GM12878 (cell line): ENCODE results near the gene ATF6. TPM values are rescaled to one million over a fixed set of nuclear protein-coding genes. Genes with fewer than 3 reads are reported as not detected.

ENCODE experiments used
- ATAC-seq: fragments of 200-7000 bp; cut with Tn5 transposase; 3 replicates; pipeline ENCODE4 v1.9.1; 2020; ENCODE audit warnings: mild to moderate bottlenecking, moderate library complexity
- BruUV-seq: library from RNA; stranded (reverse); fragments of 400-500 nt; replicated peaks from 2 replicates; lab custom pipeline; 2021; lab: Mats Ljungman, UMichigan
- CTCF ChIA-PET: fragments of 300-600 bp; sonication (Branson Sonifier 250); formaldehyde crosslinking; extraction: SDS; loops from one replicate; lab custom pipeline; 2021; ENCODE audit warnings: inconsistent platforms; lab: Yijun Ruan, JAX
- POLR2A ChIA-PET: fragments of 350-600 bp; formaldehyde crosslinking; extraction: SDS; loops from one replicate; lab custom pipeline; 2021; ENCODE audit warnings: inconsistent platforms; lab: Charles Lee
- RAD21 ChIA-PET: fragments of 300-600 bp; sonication (Branson Sonifier 250); formaldehyde crosslinking; loops from one replicate; lab custom pipeline; 2023; ENCODE audit warnings: antibody characterized with exemption; ENCODE audit not compliant: unreplicated experiment; lab: Charles Lee
- SMC1A ChIA-PET: fragments of 300-600 bp; sonication (Branson Sonifier 250); formaldehyde crosslinking; loops from one replicate; lab custom pipeline; 2023; ENCODE audit not compliant: unreplicated experiment, uncharacterized antibody; lab: Charles Lee
- DNase-seq: peaks from one replicate; pipeline ENCODE4 v3.0.0-alpha.2; 2011; ENCODE audit warnings: low read depth, low spot score
- FAIRE-seq: peaks from 3 replicates; lab custom pipeline; 2011; peaks lifted over from hg19 to GRCh38; lab: Jason Lieb, UNC
- H2AFZ ChIP-seq: 2 replicates; pipeline ENCODE4 v1.6.0; 2011; ENCODE audit warnings: low read depth, low read length, control low read depth; ENCODE audit not compliant: control insufficient read depth
- H3K27ac ChIP-seq: 2 replicates; pipeline ENCODE4 v1.5.1; 2011; ENCODE audit warnings: control low read depth; ENCODE audit not compliant: control insufficient read depth, insufficient read depth
- H3K27me3 ChIP-seq, 2 experiments: replicated peaks in 1 of 2; 2 replicates each; pipeline versions ENCODE4 v1.6.0 to v1.6.1; 2011; ENCODE audit warnings: low read length in 1 of 2; ENCODE audit not compliant: control insufficient read depth in 2 of 2, insufficient read depth in 2 of 2
- H3K36me3 ChIP-seq, 2 experiments: 2 replicates each; pipeline ENCODE4 v1.5.1; 2011; ENCODE audit warnings: low read length in 1 of 2; ENCODE audit not compliant: control insufficient read depth in 2 of 2, insufficient read depth in 2 of 2
- H3K4me1 ChIP-seq: 2 replicates; pipeline ENCODE4 v1.6.1; 2011; ENCODE audit warnings: mild to moderate bottlenecking, low read length, moderate library complexity, mixed read lengths; ENCODE audit not compliant: control insufficient read depth, insufficient read depth
- H3K4me2 ChIP-seq: 2 replicates; pipeline ENCODE4 v1.6.0; 2011; ENCODE audit warnings: control low read depth; ENCODE audit not compliant: control insufficient read depth, insufficient read depth
- H3K4me3 ChIP-seq: fragments of 200-600 bp; sonication (generic); 2 replicates; pipeline ENCODE4 v1.5.1; 2016
- H3K79me2 ChIP-seq: 2 replicates; pipeline ENCODE4 v1.6.0; 2011; ENCODE audit warnings: low read length; ENCODE audit not compliant: control insufficient read depth, insufficient read depth
- H3K9ac ChIP-seq: 2 replicates; pipeline ENCODE4 v1.8.0; 2011; ENCODE audit warnings: low read length, control low read depth, mixed read lengths; ENCODE audit not compliant: control insufficient read depth, insufficient read depth
- H3K9me3 ChIP-seq: replicated peaks from 3 replicates; pipeline ENCODE4 v1.5.1; 2011; ENCODE audit warnings: mild to moderate bottlenecking, low read length; ENCODE audit not compliant: control insufficient read depth, insufficient read depth
- H4K20me1 ChIP-seq: 2 replicates; pipeline ENCODE4 v1.6.0; 2011; ENCODE audit not compliant: control insufficient read depth, insufficient read depth
- ETV6 ChIP-seq, 2 experiments: fragments of 450-650 bp in 1 of 2; IDR thresholded peaks in 1 of 2; conservative IDR thresholded peaks in 1 of 2; 2 replicates each; pipeline ENCODE4 v1.6.1; 2014; ENCODE audit warnings: antibody characterized with exemption in 1 of 2, borderline replicate concordance in 1 of 2, low read depth in 1 of 2, mild to moderate bottlenecking in 1 of 2, moderate library complexity in 1 of 2
- FOXM1 ChIP-seq: IDR thresholded peaks from 2 replicates; pipeline ENCODE4 v1.6.1; 2012; ENCODE audit warnings: low read depth, mild to moderate bottlenecking, inconsistent platforms, low read length, moderate library complexity
- MTA3 ChIP-seq: IDR thresholded peaks from 2 replicates; pipeline ENCODE4 v1.6.1; 2012; ENCODE audit warnings: low read length, inconsistent platforms, borderline replicate concordance
- NFXL1 ChIP-seq: fragments of 450-650 bp; IDR thresholded peaks from 2 replicates; pipeline ENCODE4 v1.6.1; 2017; ENCODE audit warnings: antibody characterized with exemption, mild to moderate bottlenecking, borderline replicate concordance
- NR2C1 ChIP-seq: fragments of 450-650 bp; IDR thresholded peaks from 2 replicates; pipeline ENCODE4 v1.6.1; 2017; ENCODE audit warnings: antibody characterized with exemption, mild to moderate bottlenecking, moderate library complexity
- NR2F1 ChIP-seq: fragments of 450-650 bp; conservative IDR thresholded peaks from 2 replicates; pipeline ENCODE4 v1.6.1; 2017; ENCODE audit warnings: mild to moderate bottlenecking
- POLR2AphosphoS5 ChIP-seq: IDR thresholded peaks from 2 replicates; pipeline ENCODE4 v1.6.1; 2011; ENCODE audit warnings: mild to moderate bottlenecking, low read length, inconsistent platforms
- SMARCA5 ChIP-seq: fragments of 450-650 bp; IDR thresholded peaks from 2 replicates; pipeline ENCODE4 v1.6.1; 2017; ENCODE audit warnings: mild to moderate bottlenecking
- SMC3 ChIP-seq: IDR thresholded peaks from 2 replicates; pipeline ENCODE4 v1.6.1; 2011; ENCODE audit warnings: low read length, improper control_type of control experiment, borderline replicate concordance
- STAT3 ChIP-seq: IDR thresholded peaks from 2 replicates; pipeline ENCODE4 v1.6.1; 2011; ENCODE audit warnings: low read depth, low read length, improper control_type of control experiment
- WGBS: methylation state at CpG from one replicate; pipeline ENCODE4 v1.1.6; 2016; ENCODE audit warnings: low lambda C conversion rate; ENCODE audit not compliant: insufficient replicate concordance, insufficient coverage; ENCODE audit errors: missing lambda C conversion rate; 5-methylcytosine and 5-hydroxymethylcytosine counted together
- in situ Hi-C: fragments of 300-500 bp; cut with MboI; formaldehyde crosslinking; loops from 9 replicates; pipeline ENCODE4 v1.14.3; 2018; ENCODE audit warnings: mixed read lengths
- intact Hi-C: fragments of 100-400 bp; cut with micrococcal nuclease; formaldehyde crosslinking; loops from one replicate; pipeline ENCODE4 v1.14.2; 2022; ENCODE audit not compliant: unreplicated experiment
- polyA plus RNA-seq, 11 experiments: library from polyadenylated mRNA; depleted of rRNA in 4 of 11; unstranded in 6 of 11; stranded (reverse) in 5 of 11; fragments of >200 nt; fragmentation: Nextera tagmentation in 4 of 11; fragmentation: Illumina TruSeq in 1 of 11; extraction: Ambion mirVana in 4 of 11; extraction: Trizol in 1 of 11; gene quantifications; 1 replicate in 1 of 11; 2 replicates in 10 of 11; pipeline versions ENCODE4 v1.2.1 to v1.2.3, GENCODE V29; 2011 to 2016; ENCODE audit warnings: inconsistent platforms in 2 of 11, missing spikeins in 2 of 11, low read depth in 1 of 11
- total RNA-seq, 4 experiments: library from RNA; depleted of rRNA in 3 of 4; stranded (reverse); fragments of >200 nt in 3 of 4; fragmentation: Illumina TruSeq in 1 of 4; extraction: Trizol in 1 of 4; gene quantifications; 2 replicates each; pipeline versions ENCODE4 v1.2.1 to v1.2.3, GENCODE V29; 2013 to 2021
- TF ChIP-seq, protein P1 (sequence below): IDR thresholded peaks from 2 replicates; pipeline ENCODE4 v1.6.1; 2012; ENCODE audit warnings: low read depth, low read length, improper control_type of control experiment

The ATF6 gene
- total and polyA plus RNA-seq, 10 of the 15 experiments (the other 5 are each of a cell fraction or from before 2014, with no cell fraction given): 7.8 to 24.3 (median 14.7) TPM

DNA sequence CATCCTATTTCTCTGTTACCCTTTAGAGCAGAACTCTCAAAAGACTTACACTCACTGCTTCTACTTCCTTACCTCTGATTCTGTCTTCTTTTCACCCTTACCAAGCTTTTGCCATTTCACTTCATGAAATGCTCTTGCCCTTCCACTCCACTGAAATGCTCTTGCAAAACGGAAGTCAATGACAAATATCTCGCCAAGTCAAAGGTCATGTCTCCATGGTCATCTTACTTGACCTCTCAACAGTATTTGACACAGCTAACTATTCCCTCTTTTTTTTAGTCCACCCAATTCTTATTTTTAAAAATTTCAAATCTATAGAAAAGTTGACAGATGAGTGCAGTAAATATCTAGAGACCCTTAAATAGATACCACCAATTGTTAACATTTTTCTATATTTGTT lies 149.9 kb downstream of the ATF6 start:
- intact Hi-C loops (loop anchor here (5.0 kb wide), 1 partner anchor 46 kb away; no protein-coding TSS in a partner anchor), in situ Hi-C loops (no loop called here)
- ChIA-PET SMC1A (interaction anchor here (1.1 to 1.5 kb wide), 4 partner anchors 14 to 47 kb away, joined by 3 to 5 read pairs (median 4); no protein-coding TSS in a partner anchor), POLR2A (no interaction called here), CTCF (interaction anchor here (1.0 to 2.4 kb wide), 6 partner anchors 9 to 123 kb away, joined by 3 to 9 read pairs (median 5); no protein-coding TSS in a partner anchor), RAD21 (interaction anchor here (1.5 kb wide), 1 partner anchor 121 kb away, joined by 8 read pairs; no protein-coding TSS in a partner anchor)
- 50% methylated on average over 2 of the region's 2 CpGs for WGBS
- H4K20me1 ChIP-seq: no peaks in the 10 kb centered on the region
- TF ChIP-seq MTA3 (no peak), NFXL1 (no peak), ETV6 (conservative IDR thresholded peaks at IDR 0.05 in 1 of 2, IDR thresholded peaks at IDR 0.05 in 1 of 2; ENCODE audit: borderline replicate concordance in 1 of 2, low read depth in 1 of 2) (no peak), STAT3 (no peak), FOXM1 (no peak), NR2C1 (0 out of 2 replicates have a peak, but pooled peaks have one; percentile 21), SMARCA5 (no peak), POLR2AphosphoS5 (no peak), NR2F1 (peak; percentile 56; the same call in 1 of the 2 replicates), SMC3 (no peak)
- TF ChIP-seq, protein P1, sequence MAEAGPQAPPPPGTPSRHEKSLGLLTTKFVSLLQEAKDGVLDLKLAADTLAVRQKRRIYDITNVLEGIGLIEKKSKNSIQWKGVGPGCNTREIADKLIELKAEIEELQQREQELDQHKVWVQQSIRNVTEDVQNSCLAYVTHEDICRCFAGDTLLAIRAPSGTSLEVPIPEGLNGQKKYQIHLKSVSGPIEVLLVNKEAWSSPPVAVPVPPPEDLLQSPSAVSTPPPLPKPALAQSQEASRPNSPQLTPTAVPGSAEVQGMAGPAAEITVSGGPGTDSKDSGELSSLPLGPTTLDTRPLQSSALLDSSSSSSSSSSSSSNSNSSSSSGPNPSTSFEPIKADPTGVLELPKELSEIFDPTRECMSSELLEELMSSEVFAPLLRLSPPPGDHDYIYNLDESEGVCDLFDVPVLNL: no peak
- H3K4me3 ChIP-seq: no peak overlapping the region
- FAIRE-seq (no peak), DNase-seq (no peak), ATAC-seq (peak; percentile 17)
- peaks cover 19% of the 10 kb centered on the region for H3K4me1 ChIP-seq
- no TSS peak for BruUV-seq
- no peaks in the 10 kb centered on the region for H3K9me3 ChIP-seq
- no peaks in the 10 kb centered on the region for H3K27me3 ChIP-seq
- no peak overlapping the region for H2AFZ ChIP-seq
- no peaks in the 10 kb centered on the region for H3K79me2 ChIP-seq
- H3K27ac ChIP-seq: peak overlapping the region; percentile 69
- H3K9ac ChIP-seq: no peak overlapping the region
- no peak overlapping the region for H3K4me2 ChIP-seq
- H3K36me3 ChIP-seq: peaks cover 0 to 8% of the 10 kb centered on the region in 2 experiments; a peak in 3 of 4 replicates
